Transverse colon (tissue), 4 donors: ENCODE data around the gene PCDHGB4. TPM values are rescaled to one million over a fixed set of nuclear protein-coding genes. Genes with fewer than 3 reads are reported as not detected.
"Not testable (repeated sequence)": the region's sequence is repeated elsewhere in the genome, so short reads cannot be mapped to it uniquely, and the experiment has no call there.

Experiments
- DNase-seq: peaks from one replicate; pipeline ENCODE4 v3.0.0-alpha.2; 2019
- H3K27ac ChIP-seq, 4 donors: fragments of 200-600 bp; sonication (generic); 2 replicates each; pipeline ENCODE4 v1.5.1; 2016 to 2018; ENCODE audit warnings: inconsistent platforms in 4 of 4
- H3K27me3 ChIP-seq: fragments of 200-600 bp; sonication (generic); 2 replicates; pipeline ENCODE4 v1.5.1; 2017; ENCODE audit warnings: inconsistent platforms
- H3K36me3 ChIP-seq, 4 donors: fragments of 200-600 bp; sonication (generic); 2 replicates each; pipeline ENCODE4 v1.5.1; 2017 to 2019; ENCODE audit warnings: inconsistent platforms in 4 of 4
- H3K4me1 ChIP-seq, 4 donors: fragments of 200-600 bp; sonication (generic); 2 replicates each; pipeline ENCODE4 v1.5.1; 2017 to 2020; ENCODE audit warnings: inconsistent platforms in 4 of 4
- H3K4me3 ChIP-seq, 4 donors: fragments of 200-600 bp; sonication (generic); 1 replicate in 1 of 4; 2 replicates in 3 of 4; pipeline versions ENCODE4 v1.5.1 to v1.6.1; 2017 to 2019; ENCODE audit warnings: inconsistent platforms in 4 of 4
- H3K9me3 ChIP-seq, 2 donors: fragments of 200-600 bp; sonication (generic); 2 replicates each; pipeline ENCODE4 v1.5.1; 2017 to 2019; ENCODE audit warnings: inconsistent platforms in 2 of 2
- EP300 ChIP-seq: sonication (generic); formaldehyde crosslinking; IDR thresholded peaks from one replicate; pipeline ENCODE4 v1.6.1; 2017; ENCODE audit warnings: antibody characterized with exemption, low read depth
- POLR2A ChIP-seq: fragments of 450-650 bp; IDR thresholded peaks from one replicate; pipeline ENCODE4 v1.6.1; 2016; ENCODE audit warnings: antibody characterized with exemption, mild to moderate bottlenecking, moderate library complexity
- POLR2AphosphoS5 ChIP-seq, 3 donors: sonication (generic); formaldehyde crosslinking; IDR thresholded peaks; one replicate each; pipeline ENCODE4 v1.6.1; 2016; ENCODE audit warnings: antibody characterized with exemption in 3 of 3
- WGBS, 2 donors: methylation state at CpG; one replicate each; pipeline ENCODE4 v1.1.5; 2018; ENCODE audit warnings: low coverage in 1 of 2; 5-methylcytosine and 5-hydroxymethylcytosine counted together
- in situ Hi-C, 4 donors: fragments of 200-750 bp; cut with MboI; loops; one replicate each; pipeline versions ENCODE4 v1.15.0 to v1.15.1; 2017; ENCODE audit warnings: low sequenced_read_pairs in 3 of 4, low pct_ligation_motif_present in 1 of 4, low pct_unique_long_range_greater_than_20kb in 1 of 4
- intact Hi-C: fragments of 100-400 bp; cut with DNase I; formaldehyde crosslinking; loops from one replicate; pipeline ENCODE4 v1.15.1; 2023; ENCODE audit warnings: low total_unique reads
- total RNA-seq, 4 donors: library from RNA; depleted of rRNA; stranded (reverse); fragments of >200 nt; gene quantifications; one replicate each; pipeline ENCODE4 v1.1.0, GENCODE V29; 2016
- TF ChIP-seq, protein P1 (sequence below), 5 experiments: fragments of 200-600 bp in 3 of 5; fragments of 450-650 bp in 2 of 5; sonication (generic) in 3 of 5; IDR thresholded peaks; 1 replicate in 2 of 5; 2 replicates in 3 of 5; pipeline ENCODE4 v1.5.1; 2016 to 2017; ENCODE audit warnings: antibody characterized with exemption in 5 of 5, inconsistent platforms in 3 of 5, mild to moderate bottlenecking in 2 of 5, moderate library complexity in 1 of 5

PCDHGB4 gene
- total RNA-seq, 4 donors from 2014 or later = 0.40 to 4.4 (median 2.4) TPM

GRCh38 chr5:141369994-141370848, 17.3 kb upstream of the PCDHGB4 start, which contains the start of gene PCDHGB3:
Gene PCDHGB3 (plus strand): TSS chr5:141370242. CDS start chr5:141370395, 153 bp downstream.
- TF ChIP-seq, protein P1, sequence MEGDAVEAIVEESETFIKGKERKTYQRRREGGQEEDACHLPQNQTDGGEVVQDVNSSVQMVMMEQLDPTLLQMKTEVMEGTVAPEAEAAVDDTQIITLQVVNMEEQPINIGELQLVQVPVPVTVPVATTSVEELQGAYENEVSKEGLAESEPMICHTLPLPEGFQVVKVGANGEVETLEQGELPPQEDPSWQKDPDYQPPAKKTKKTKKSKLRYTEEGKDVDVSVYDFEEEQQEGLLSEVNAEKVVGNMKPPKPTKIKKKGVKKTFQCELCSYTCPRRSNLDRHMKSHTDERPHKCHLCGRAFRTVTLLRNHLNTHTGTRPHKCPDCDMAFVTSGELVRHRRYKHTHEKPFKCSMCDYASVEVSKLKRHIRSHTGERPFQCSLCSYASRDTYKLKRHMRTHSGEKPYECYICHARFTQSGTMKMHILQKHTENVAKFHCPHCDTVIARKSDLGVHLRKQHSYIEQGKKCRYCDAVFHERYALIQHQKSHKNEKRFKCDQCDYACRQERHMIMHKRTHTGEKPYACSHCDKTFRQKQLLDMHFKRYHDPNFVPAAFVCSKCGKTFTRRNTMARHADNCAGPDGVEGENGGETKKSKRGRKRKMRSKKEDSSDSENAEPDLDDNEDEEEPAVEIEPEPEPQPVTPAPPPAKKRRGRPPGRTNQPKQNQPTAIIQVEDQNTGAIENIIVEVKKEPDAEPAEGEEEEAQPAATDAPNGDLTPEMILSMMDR (IDR thresholded peaks at IDR 0.05) = peak in 1 of 5 experiments; percentile 14
- TF ChIP-seq POLR2AphosphoS5 (IDR thresholded peaks at IDR 0.05) = no peak
- intact Hi-C loops = no loop called here
- Histone ChIP-seq H3K9me3 (peaks cover 26 to 95% of the 10 kb centered on the region in 2 donors), H3K4me3 (peak within 1 kb of the TSS in 1 of 4 donors; percentile 30), H3K36me3 (peaks cover 0 to 3% (median 0%) of the 10 kb centered on the region in 4 donors), H3K4me1 (no peaks in the 10 kb centered on the region), H3K27ac (no peak within 1 kb of the TSS), H3K27me3 (peaks cover 15% of the 10 kb centered on the region)
- peak; percentile 21 for DNase-seq
- in situ Hi-C loops = loop anchor here in 1 of 4 donors (25.0 kb wide), 1 partner anchor 192 kb away; no protein-coding TSS in a partner anchor
- 47 to 52% methylated on average over 12 to 32 of the region's 32 CpGs for WGBS, 2 donors

DNA sequence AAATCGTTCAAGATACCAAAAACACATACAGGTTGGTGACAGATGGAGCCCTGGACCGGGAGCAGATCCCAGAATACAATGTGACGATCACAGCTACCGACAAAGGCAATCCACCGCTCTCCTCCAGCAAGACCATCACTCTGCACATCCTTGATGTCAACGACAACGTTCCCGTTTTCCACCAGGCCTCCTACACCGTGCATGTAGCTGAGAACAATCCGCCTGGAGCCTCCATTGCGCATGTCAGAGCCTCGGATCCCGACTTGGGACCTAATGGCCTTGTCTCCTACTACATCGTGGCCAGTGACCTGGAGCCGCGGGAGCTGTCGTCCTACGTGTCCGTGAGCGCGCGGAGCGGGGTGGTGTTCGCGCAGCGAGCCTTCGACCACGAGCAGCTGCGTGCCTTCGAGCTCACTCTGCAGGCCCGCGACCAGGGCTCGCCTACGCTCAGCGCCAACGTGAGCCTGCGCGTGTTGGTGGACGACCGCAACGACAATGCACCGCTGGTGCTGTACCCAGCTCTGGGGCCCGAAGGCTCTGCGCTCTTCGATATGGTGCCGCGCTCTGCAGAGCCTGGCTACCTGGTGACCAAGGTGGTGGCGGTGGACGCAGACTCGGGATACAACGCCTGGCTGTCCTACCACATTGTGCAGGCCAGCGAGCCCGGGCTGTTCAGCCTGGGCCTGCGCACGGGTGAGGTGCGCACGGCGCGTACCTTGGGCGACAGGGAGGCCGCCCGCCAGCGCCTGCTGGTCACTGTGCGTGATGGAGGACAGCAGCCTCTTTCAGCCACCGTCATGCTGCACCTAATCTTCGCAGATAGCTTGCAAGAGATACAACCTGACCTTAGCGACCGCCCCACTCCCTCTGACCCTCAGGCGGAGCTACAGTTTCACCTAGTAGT, 15.7 kb upstream of the PCDHGB4 start:
- Histone ChIP-seq H3K4me3 (no peak overlapping the region), H3K27me3 (peaks cover 5% of the 10 kb centered on the region), H3K9me3 (peaks cover 19 to 90% of the 10 kb centered on the region in 2 donors), H3K4me1 (no peaks in the 10 kb centered on the region), H3K36me3 (peaks cover 0 to 3% (median 0%) of the 10 kb centered on the region in 4 donors), H3K27ac (no peak overlapping the region)
- intact Hi-C loops = no loop called here
- DNase-seq = no peak
- in situ Hi-C loops = loop anchor here in 1 of 4 donors (25.0 kb wide), 1 partner anchor 190 kb away; no protein-coding TSS in a partner anchor
- no peak for TF ChIP-seq POLR2AphosphoS5 (IDR thresholded peaks at IDR 0.05)
- 57 to 76% methylated on average over 2 to 69 of the region's 69 CpGs for WGBS, 2 donors

- peaks cover 5% of the 10 kb centered on the region for H3K27me3 ChIP-seq
Measured at GRCh38 chr5:141373673-141374317, 13.7 kb upstream of the PCDHGB4 start, which contains the start of gene PCDHGA6. Gene PCDHGA6 (plus strand): TSS chr5:141373891. CDS start chr5:141374084, 193 bp downstream.

DNA sequence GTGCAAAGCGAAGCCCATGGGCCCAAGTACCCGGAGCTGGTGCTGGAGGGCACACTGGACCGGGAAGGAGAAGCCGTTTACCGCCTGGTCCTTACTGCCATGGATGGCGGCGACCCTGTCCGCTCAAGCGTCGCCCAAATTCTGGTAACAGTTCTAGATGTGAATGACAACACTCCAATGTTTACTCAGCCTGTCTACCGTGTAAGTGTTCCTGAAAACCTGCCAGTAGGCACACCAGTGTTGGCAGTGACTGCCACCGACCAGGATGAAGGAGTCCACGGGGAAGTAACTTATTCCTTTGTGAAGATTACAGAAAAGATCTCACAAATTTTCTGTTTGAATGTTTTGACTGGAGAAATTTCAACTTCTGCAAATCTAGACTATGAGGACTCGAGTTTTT, 12.9 kb upstream of the PCDHGB4 start:
- Histone ChIP-seq H3K4me3 (no peak overlapping the region), H3K4me1 (no peaks in the 10 kb centered on the region), H3K9me3 (peaks cover 19 to 90% of the 10 kb centered on the region in 2 donors), H3K27ac (no peak overlapping the region), H3K36me3 (peaks cover 0 to 3% (median 0%) of the 10 kb centered on the region in 4 donors), H3K27me3 (no peaks in the 10 kb centered on the region)
- 73 to 84% methylated on average over 3 to 14 of the region's 14 CpGs for WGBS, 2 donors
- TF ChIP-seq EP300 = no peak
- no peak for TF ChIP-seq POLR2A
- TF ChIP-seq POLR2AphosphoS5 (IDR thresholded peaks at IDR 0.05) = no peak
- TF ChIP-seq, protein P1 (IDR thresholded peaks at IDR 0.05) = no peak
- intact Hi-C loops (no loop called here), in situ Hi-C loops (loop anchor here in 2 of 4 donors (25.0 kb wide), 2 partner anchors 162 to 188 kb away; partner anchors contain the start of genes PCDHB12 (in 1 of the 2), PCDHB13 (in 1 of the 2) and PCDHB14 (in 1 of the 2))
- no peak for DNase-seq

More at GRCh38 chr5:141373673-141374317, 13.7 kb upstream of the PCDHGB4 start, which contains the start of gene PCDHGA6:
- TF ChIP-seq EP300 (no peak), POLR2AphosphoS5 (IDR thresholded peaks at IDR 0.05) (no peak), POLR2A (no peak)
- TF ChIP-seq, protein P1 (IDR thresholded peaks at IDR 0.05) = no peak
- WGBS, 2 donors = 43 to 53% methylated on average over 9 to 27 of the region's 27 CpGs
- Histone ChIP-seq H3K9me3 (peaks cover 19 to 95% of the 10 kb centered on the region in 2 donors), H3K4me3 (peak within 1 kb of the TSS in 1 of 4 donors; percentile 2), H3K27ac (no peak within 1 kb of the TSS), H3K4me1 (no peaks in the 10 kb centered on the region), H3K36me3 (peaks cover 0 to 3% (median 0%) of the 10 kb centered on the region in 4 donors)
- intact Hi-C loops (no loop called here), in situ Hi-C loops (loop anchor here in 1 of 4 donors (25.0 kb wide), 1 partner anchor 189 kb away; no protein-coding TSS in a partner anchor)
- no peak for DNase-seq

DNA sequence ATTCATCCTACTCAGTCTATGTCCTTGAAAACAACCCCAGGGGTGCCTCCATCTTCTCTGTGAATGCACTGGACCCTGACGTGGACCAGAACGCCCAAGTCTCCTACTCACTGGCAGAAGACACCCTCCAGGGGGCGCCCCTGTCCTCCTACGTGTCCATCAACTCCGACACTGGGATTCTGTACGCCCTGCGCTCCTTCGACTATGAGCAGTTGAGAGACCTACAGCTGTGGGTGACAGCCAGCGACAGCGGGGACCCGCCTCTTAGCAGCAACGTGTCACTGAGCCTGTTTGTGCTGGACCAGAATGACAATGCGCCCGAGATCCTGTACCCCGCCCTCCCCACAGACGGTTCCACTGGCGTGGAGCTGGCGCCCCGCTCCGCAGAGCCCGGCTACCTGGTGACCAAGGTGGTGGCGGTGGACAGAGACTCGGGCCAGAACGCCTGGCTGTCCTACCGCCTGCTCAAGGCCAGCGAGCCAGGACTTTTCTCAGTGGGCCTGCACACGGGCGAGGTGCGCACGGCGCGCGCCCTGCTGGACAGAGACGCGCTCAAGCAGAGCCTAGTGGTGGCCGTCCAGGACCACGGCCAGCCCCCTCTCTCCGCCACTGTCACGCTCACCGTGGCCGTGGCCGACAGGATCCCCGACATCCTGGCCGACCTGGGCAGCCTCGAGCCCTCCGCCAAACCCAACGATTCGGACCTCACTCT, 11.9 kb upstream of the PCDHGB4 start:
- in situ Hi-C loops = loop anchor here in 1 of 4 donors (25.0 kb wide), 1 partner anchor 163 kb away; the partner anchor contains the start of genes PCDHB12, PCDHB13 and PCDHB14
- peaks cover 17 to 87% of the 10 kb centered on the region in 2 donors for H3K9me3 ChIP-seq
- H3K36me3 ChIP-seq, H3K4me1 ChIP-seq, H3K27ac ChIP-seq, H3K27me3 ChIP-seq, intact Hi-C loops, H3K4me3 ChIP-seq, DNase-seq: not testable (repeated sequence)
- WGBS, 2 donors = 69% methylated on average over 24 of the region's 48 CpGs; no CpG with 5 or more reads in 1 of the 2 donors
